A673 (cell line): ENCODE results near the gene APOF. TPM values are rescaled to one million over a fixed set of nuclear protein-coding genes. Genes with fewer than 3 reads are reported as not detected.

Source experiments
- BruUV-seq: library from RNA; stranded (reverse); fragments of 400-500 nt; replicated peaks from 2 replicates; lab custom pipeline; 2021; lab: Mats Ljungman, UMichigan
- CTCF ChIA-PET: fragments of 300-600 bp; sonication (Branson Sonifier 250); formaldehyde crosslinking; loops from one replicate; lab custom pipeline; 2022; ENCODE audit warnings: antibody characterized with exemption; lab: Charles Lee
- POLR2A ChIA-PET: fragments of 300-600 bp; sonication (Branson Sonifier 250); formaldehyde crosslinking; loops from one replicate; lab custom pipeline; 2022; ENCODE audit warnings: antibody characterized with exemption; ENCODE audit not compliant: low non-redundant PET; lab: Charles Lee
- DNase-seq: peaks from one replicate; pipeline ENCODE4 v3.0.0-alpha.2; 2015; ENCODE audit warnings: low spot score
- H3K27ac ChIP-seq: fragments of 200-600 bp; sonication (generic); 2 replicates; pipeline ENCODE4 v1.5.1; 2016; ENCODE audit warnings: mixed run types, low read depth, mild to moderate bottlenecking, mixed read lengths, antibody characterized with exemption, low read length; ENCODE audit not compliant: poor library complexity, severe bottlenecking
- H3K27me3 ChIP-seq: fragments of 200-600 bp; sonication (generic); replicated peaks from 2 replicates; pipeline ENCODE4 v1.6.1; 2017; ENCODE audit warnings: mixed run types, low read depth, mild to moderate bottlenecking, mixed read lengths, antibody characterized with exemption, low read length; ENCODE audit not compliant: insufficient read depth, poor library complexity
- H3K36me3 ChIP-seq: fragments of 200-600 bp; sonication (generic); 2 replicates; pipeline ENCODE4 v1.6.1; 2016; ENCODE audit warnings: mixed run types, mild to moderate bottlenecking, mixed read lengths, antibody characterized with exemption, low read length; ENCODE audit not compliant: insufficient read depth, poor library complexity, severe bottlenecking
- H3K4me1 ChIP-seq: fragments of 200-600 bp; sonication (generic); 2 replicates; pipeline ENCODE4 v1.6.1; 2017; ENCODE audit warnings: mixed run types, mild to moderate bottlenecking, mixed read lengths, antibody characterized with exemption, low read length; ENCODE audit not compliant: insufficient read depth, poor library complexity, severe bottlenecking
- H3K4me3 ChIP-seq: fragments of 200-600 bp; sonication (generic); 2 replicates; pipeline ENCODE4 v1.5.1; 2016; ENCODE audit warnings: low read depth, mixed run types, mild to moderate bottlenecking, mixed read lengths, low read length; ENCODE audit not compliant: poor library complexity, severe bottlenecking
- H3K9me3 ChIP-seq: fragments of 200-600 bp; sonication (generic); 2 replicates; pipeline ENCODE4 v1.6.1; 2016; ENCODE audit warnings: mixed run types, low read depth, mild to moderate bottlenecking, mixed read lengths, antibody characterized with exemption, low read length; ENCODE audit not compliant: poor library complexity, severe bottlenecking
- EZH2 ChIP-seq: fragments of 200-600 bp; sonication (generic); IDR thresholded peaks from 2 replicates; pipeline ENCODE4 v1.6.1; 2017; ENCODE audit warnings: borderline replicate concordance, low read depth, mild to moderate bottlenecking, mixed read lengths, antibody characterized with exemption, low read length; ENCODE audit not compliant: poor library complexity, severe bottlenecking
- intact Hi-C: fragments of 100-400 bp; cut with micrococcal nuclease; formaldehyde crosslinking; loops from one replicate; pipeline ENCODE4 v1.10.0; 2022; ENCODE audit not compliant: unreplicated experiment
- total RNA-seq: library from RNA; stranded (reverse); gene quantifications from 2 replicates; pipeline ENCODE4 v1.2.3, GENCODE V29; 2021
- TF ChIP-seq, protein P1 (sequence below): fragments of 300-800, 200-600 bp; sonication (generic); conservative IDR thresholded peaks from 2 replicates; pipeline ENCODE4 v1.5.1; 2017; ENCODE audit warnings: low read depth, mild to moderate bottlenecking, antibody characterized with exemption, low read length, moderate library complexity, mixed read lengths

The APOF gene
- total RNA-seq, 1 experiment from 2014 or later: not detected

DNA sequence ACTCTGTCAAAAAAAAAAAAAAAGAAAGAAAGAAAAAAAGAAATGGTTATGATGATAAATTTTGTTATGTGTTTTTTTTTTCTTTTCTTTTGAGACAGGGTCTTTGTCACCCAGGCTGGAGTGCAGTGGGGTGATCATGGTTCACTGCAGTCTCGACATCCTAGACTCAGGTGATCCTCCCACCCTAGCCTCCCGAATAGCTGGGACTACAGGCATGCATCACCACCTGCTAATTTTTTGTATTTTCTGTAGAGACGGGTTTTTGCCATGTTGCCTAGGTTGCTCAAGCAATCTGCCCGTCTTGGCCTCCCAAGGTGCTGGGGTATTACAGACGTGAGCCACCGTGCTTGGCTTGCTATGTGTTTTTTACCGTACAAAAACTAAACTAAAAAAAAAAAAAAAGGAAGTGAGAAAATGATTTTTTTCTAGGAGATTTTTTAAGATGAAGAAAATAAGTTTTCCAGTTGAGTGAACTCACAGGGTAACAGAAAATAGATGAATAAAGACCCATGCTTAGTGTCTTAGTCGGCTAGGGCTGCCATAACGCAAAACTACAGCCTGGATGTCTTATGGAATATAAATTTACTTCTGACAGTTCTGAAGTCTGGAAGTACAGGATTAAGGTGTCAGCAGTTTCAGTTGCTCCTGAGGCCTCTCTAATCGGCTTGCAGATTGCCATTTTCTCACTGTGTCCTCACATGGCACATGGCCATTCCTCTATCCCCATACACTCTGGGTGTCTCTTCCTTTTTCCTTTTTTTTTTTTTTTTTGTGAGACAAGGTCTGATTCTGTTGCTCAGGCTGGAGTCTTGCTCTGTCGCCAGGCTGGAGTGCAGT, 13.2 kb upstream of the APOF start:
- H3K27ac ChIP-seq: no peak overlapping the region
- H3K4me3 ChIP-seq: no peak overlapping the region
- intact Hi-C loops: no loop called here
- H3K36me3 ChIP-seq: no peaks in the 10 kb centered on the region
- TF ChIP-seq, protein P1, sequence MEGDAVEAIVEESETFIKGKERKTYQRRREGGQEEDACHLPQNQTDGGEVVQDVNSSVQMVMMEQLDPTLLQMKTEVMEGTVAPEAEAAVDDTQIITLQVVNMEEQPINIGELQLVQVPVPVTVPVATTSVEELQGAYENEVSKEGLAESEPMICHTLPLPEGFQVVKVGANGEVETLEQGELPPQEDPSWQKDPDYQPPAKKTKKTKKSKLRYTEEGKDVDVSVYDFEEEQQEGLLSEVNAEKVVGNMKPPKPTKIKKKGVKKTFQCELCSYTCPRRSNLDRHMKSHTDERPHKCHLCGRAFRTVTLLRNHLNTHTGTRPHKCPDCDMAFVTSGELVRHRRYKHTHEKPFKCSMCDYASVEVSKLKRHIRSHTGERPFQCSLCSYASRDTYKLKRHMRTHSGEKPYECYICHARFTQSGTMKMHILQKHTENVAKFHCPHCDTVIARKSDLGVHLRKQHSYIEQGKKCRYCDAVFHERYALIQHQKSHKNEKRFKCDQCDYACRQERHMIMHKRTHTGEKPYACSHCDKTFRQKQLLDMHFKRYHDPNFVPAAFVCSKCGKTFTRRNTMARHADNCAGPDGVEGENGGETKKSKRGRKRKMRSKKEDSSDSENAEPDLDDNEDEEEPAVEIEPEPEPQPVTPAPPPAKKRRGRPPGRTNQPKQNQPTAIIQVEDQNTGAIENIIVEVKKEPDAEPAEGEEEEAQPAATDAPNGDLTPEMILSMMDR: no peak
- TF ChIP-seq EZH2: no peak
- H3K4me1 ChIP-seq: no peaks in the 10 kb centered on the region
- ChIA-PET POLR2A (no interaction called here), CTCF (no interaction called here)
- DNase-seq: no peak
- no peaks in the 10 kb centered on the region for H3K27me3 ChIP-seq
- no peaks in the 10 kb centered on the region for H3K9me3 ChIP-seq
- no TSS peak for BruUV-seq

DNA sequence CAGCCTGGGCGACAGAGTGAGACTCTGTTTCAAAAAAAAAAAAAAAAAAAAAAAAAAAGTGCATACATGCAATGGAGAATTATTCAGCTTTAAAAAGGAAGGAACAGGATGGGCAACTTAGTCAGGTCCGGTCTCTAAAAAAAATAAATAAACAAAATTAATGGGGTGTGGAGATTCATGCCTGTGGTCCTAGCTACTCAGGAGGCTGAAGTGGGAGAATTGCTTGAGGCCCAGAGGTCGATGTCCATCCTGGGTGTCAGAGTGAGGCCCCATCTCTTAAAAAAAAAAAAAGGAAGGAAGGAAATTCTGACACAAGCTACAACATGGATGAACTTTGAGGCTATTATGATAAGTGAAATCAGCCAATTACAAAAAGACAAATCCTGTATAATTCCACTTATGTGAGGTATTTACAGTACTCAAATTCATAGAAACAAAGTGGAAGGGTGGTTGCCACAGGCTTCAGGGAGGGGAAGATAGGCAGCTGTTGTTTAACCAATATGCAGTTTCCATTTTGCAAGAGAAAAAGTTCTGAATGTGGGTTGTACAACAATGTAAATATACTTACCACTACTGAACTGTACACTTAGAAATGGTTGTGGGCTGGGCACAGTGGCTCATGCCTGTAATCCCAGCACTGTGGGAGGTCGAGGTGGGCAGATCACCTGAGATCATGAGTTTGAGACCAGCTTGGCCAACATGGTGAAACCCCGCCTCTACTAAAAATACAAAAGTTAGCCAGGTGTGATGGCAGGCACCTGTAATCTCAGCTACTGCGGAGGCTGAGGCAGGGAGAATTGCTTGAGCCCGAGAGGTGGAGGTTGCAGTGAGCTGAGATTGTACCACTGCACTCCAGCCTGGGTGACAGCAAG, 12.3 kb upstream of the APOF start:
- intact Hi-C loops: no loop called here
- Histone ChIP-seq H3K9me3 (no peaks in the 10 kb centered on the region), H3K27ac (no peak overlapping the region), H3K4me3 (no peak overlapping the region), H3K27me3 (no peaks in the 10 kb centered on the region), H3K36me3 (no peaks in the 10 kb centered on the region), H3K4me1 (no peaks in the 10 kb centered on the region)
- ChIA-PET POLR2A (no interaction called here), CTCF (no interaction called here)
- no peak for DNase-seq
- BruUV-seq: no TSS peak
- TF ChIP-seq, protein P1: no peak
- no peak for TF ChIP-seq EZH2

DNA sequence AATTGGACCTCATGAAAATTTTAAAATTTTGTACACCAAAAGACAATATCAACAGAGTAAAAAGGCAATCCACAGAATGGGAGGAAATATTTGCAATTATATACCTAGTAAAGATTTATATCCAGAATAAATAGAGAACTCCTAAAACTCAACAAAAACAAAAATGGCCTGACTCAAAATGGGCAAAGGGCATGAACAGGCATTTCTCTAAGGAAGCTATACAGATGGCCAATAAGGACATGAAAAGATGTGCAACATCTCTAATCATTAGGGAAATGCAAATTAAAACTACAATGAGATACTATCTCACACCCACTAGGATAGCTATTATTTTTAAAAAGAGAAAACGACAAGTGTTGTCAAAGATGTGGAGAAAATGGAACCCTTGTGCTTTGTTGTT, 10.9 kb upstream of the APOF start:
- Histone ChIP-seq H3K36me3 (no peaks in the 10 kb centered on the region), H3K9me3 (no peaks in the 10 kb centered on the region), H3K27ac (no peak overlapping the region), H3K4me1 (no peaks in the 10 kb centered on the region), H3K27me3 (no peaks in the 10 kb centered on the region), H3K4me3 (no peak overlapping the region)
- intact Hi-C loops: no loop called here
- ChIA-PET CTCF (interaction anchor here (0.5 kb wide), 1 partner anchor 169 kb away, joined by 5 read pairs; no protein-coding TSS in a partner anchor), POLR2A (interaction anchor here (0.6 kb wide), 1 partner anchor 81 kb away, joined by 6 read pairs; no protein-coding TSS in a partner anchor)
- no peak for DNase-seq
- no TSS peak for BruUV-seq
- no peak for TF ChIP-seq EZH2
- TF ChIP-seq, protein P1: no peak
